Measurements from ENCODE around the gene ARL8B.
A peak's percentile ranks its signal among the peaks of the same experiment; 100 is the strongest.

ARL8B gene

GRCh38 chr3:5187920-5188418 lies 65.9 kb downstream of the ARL8B start:
- DNase-seq: peak in 1 of 2 experiments; percentile 31

- DNase-seq: peak; percentile 53 to 61
These were observed 66.5 kb downstream of the ARL8B start for GRCh38 chr3:5188419-5189221.

GRCh38 chr3:5190147-5190791 lies 68.2 kb downstream of the ARL8B start:
- peak in 1 of 2 experiments; percentile 10 for DNase-seq

- DNase-seq: no peak
These were observed 69.6 kb downstream of the ARL8B start for GRCh38 chr3:5191555-5192304.

- peak; percentile 69 to 79 for DNase-seq
These were observed 70.7 kb downstream of the ARL8B start for GRCh38 chr3:5192571-5193365.

- no peak for DNase-seq
These were observed 72.2 kb downstream of the ARL8B start for GRCh38 chr3:5194341-5194740.

- DNase-seq: peak; percentile 46 to 77
These were observed 72.9 kb downstream of the ARL8B start for GRCh38 chr3:5194801-5195509.

GRCh38 chr3:5195605-5196004 lies 73.5 kb downstream of the ARL8B start:
- DNase-seq: peak; percentile 93 to 95

- DNase-seq: no peak
These were observed 74.9 kb downstream of the ARL8B start for GRCh38 chr3:5197022-5197421.

- peak; percentile 61 to 64 for DNase-seq
These were observed 75.6 kb downstream of the ARL8B start for GRCh38 chr3:5197470-5198312.

- no peak for DNase-seq
These were observed 76.2 kb downstream of the ARL8B start for GRCh38 chr3:5198313-5198677.

- DNase-seq: no peak
These were observed 77.1 kb downstream of the ARL8B start for GRCh38 chr3:5198986-5199731.

GRCh38 chr3:5201536-5201935 lies 79.4 kb downstream of the ARL8B start:
- DNase-seq: no peak

GRCh38 chr3:5202222-5202621 lies 80.1 kb downstream of the ARL8B start:
- no peak for DNase-seq

- DNase-seq: no peak
These were observed 83.3 kb downstream of the ARL8B start for GRCh38 chr3:5205165-5205941.

- no peak for DNase-seq
These were observed 88.8 kb downstream of the ARL8B start for GRCh38 chr3:5210926-5211325.

- DNase-seq: no peak
These were observed 90.8 kb downstream of the ARL8B start for GRCh38 chr3:5212628-5213573.

- no peak for DNase-seq
These were observed 91.5 kb downstream of the ARL8B start for GRCh38 chr3:5213574-5213966.

Measured in AML-193 (cell line).